Activated naive CD4-positive, alpha-beta T cell treated with anti-CD3 and anti-CD28 coated beads for 36 hours (primary cell): ENCODE measurements around the gene SYNGR3. TPM values are rescaled to one million over a fixed set of nuclear protein-coding genes. Genes with fewer than 3 reads are reported as not detected.
"Not testable (repeated sequence)": the region's sequence is repeated elsewhere in the genome, so short reads cannot be mapped to it uniquely, and the experiment has no call there.

Source experiments
- CTCF ChIA-PET: fragments of 350-600 bp; sonication (Branson Sonifier 250); formaldehyde crosslinking; loops from one replicate; lab custom pipeline; 2021; ENCODE audit warnings: antibody characterized with exemption; lab: Charles Lee
- DNase-seq: peaks from one replicate; pipeline ENCODE4 v3.0.0-alpha.2; 2020
- H3K27ac Mint-ChIP-seq: one replicate; pipeline ENCODE4 v1.8.0; 2021; ENCODE audit warnings: mild to moderate bottlenecking, mixed read lengths
- H3K27me3 Mint-ChIP-seq: one replicate; pipeline ENCODE4 v1.8.0; 2021; ENCODE audit warnings: low read depth, mixed read lengths
- H3K36me3 Mint-ChIP-seq: one replicate; pipeline ENCODE4 v1.8.0; 2021; ENCODE audit warnings: low read depth, mixed read lengths
- H3K4me1 Mint-ChIP-seq: one replicate; pipeline ENCODE4 v1.8.0; 2021; ENCODE audit warnings: low read depth, mixed read lengths
- H3K4me3 Mint-ChIP-seq: one replicate; pipeline ENCODE4 v1.8.0; 2021; ENCODE audit warnings: mild to moderate bottlenecking, moderate library complexity, mixed read lengths
- H3K9me3 Mint-ChIP-seq: one replicate; pipeline ENCODE4 v1.8.0; 2021; ENCODE audit warnings: mixed read lengths
- intact Hi-C: fragments of 100-400 bp; cut with micrococcal nuclease; formaldehyde crosslinking; loops from one replicate; pipeline ENCODE4 v1.15.1; 2023
- total RNA-seq, 2 experiments: library from RNA; stranded (reverse); gene quantifications; one replicate each; pipeline ENCODE4 v1.2.3, GENCODE V29; 2021

SYNGR3 gene
- total RNA-seq, 2 experiments from 2014 or later = 5.7 to 7.2 TPM

GRCh38 chr16:2033057-2033908, 43.5 kb downstream of the SYNGR3 start:
- H3K27ac Mint-ChIP-seq = no peak overlapping the region
- no peaks in the 10 kb centered on the region for H3K27me3 Mint-ChIP-seq
- H3K9me3 Mint-ChIP-seq = no peaks in the 10 kb centered on the region
- H3K36me3 Mint-ChIP-seq = no peaks in the 10 kb centered on the region
- H3K4me1 Mint-ChIP-seq = no peaks in the 10 kb centered on the region
- H3K4me3 Mint-ChIP-seq = no peak overlapping the region
- CTCF ChIA-PET = no interaction called here
- intact Hi-C loops = no loop called here
- no peak for DNase-seq

GRCh38 chr16:2033909-2034695, 44.3 kb downstream of the SYNGR3 start:
- DNase-seq, H3K9me3 Mint-ChIP-seq, H3K36me3 Mint-ChIP-seq, intact Hi-C loops, H3K4me1 Mint-ChIP-seq, CTCF ChIA-PET, H3K27ac Mint-ChIP-seq, H3K27me3 Mint-ChIP-seq, H3K4me3 Mint-ChIP-seq: not testable (repeated sequence)

- H3K27ac Mint-ChIP-seq = no peak overlapping the region
- no peak overlapping the region for H3K4me3 Mint-ChIP-seq
- CTCF ChIA-PET = interaction anchor here (1.1 kb wide), 1 partner anchor 12 kb away, joined by 3 read pairs; no protein-coding TSS in a partner anchor
- H3K36me3 Mint-ChIP-seq = no peaks in the 10 kb centered on the region
- no peaks in the 10 kb centered on the region for H3K9me3 Mint-ChIP-seq
- no peak for DNase-seq
- no peaks in the 10 kb centered on the region for H3K4me1 Mint-ChIP-seq
- intact Hi-C loops = no loop called here
- H3K27me3 Mint-ChIP-seq = no peaks in the 10 kb centered on the region
These were observed 45.1 kb downstream of the SYNGR3 start for GRCh38 chr16:2034696-2035430.

GRCh38 chr16:2035431-2036199, 45.8 kb downstream of the SYNGR3 start:
- no peaks in the 10 kb centered on the region for H3K27me3 Mint-ChIP-seq
- CTCF ChIA-PET = interaction anchor here (1.1 kb wide), 1 partner anchor 13 kb away, joined by 3 read pairs; no protein-coding TSS in a partner anchor
- intact Hi-C loops = no loop called here

GRCh38 chr16:2036200-2036966, 46.6 kb downstream of the SYNGR3 start:
- Mint-ChIP-seq H3K9me3 (no peaks in the 10 kb centered on the region), H3K4me3 (no peak overlapping the region), H3K27ac (no peak overlapping the region), H3K4me1 (no peaks in the 10 kb centered on the region), H3K27me3 (no peaks in the 10 kb centered on the region), H3K36me3 (no peaks in the 10 kb centered on the region)
- CTCF ChIA-PET = interaction anchor here (1.1 kb wide), 1 partner anchor 14 kb away, joined by 3 read pairs; no protein-coding TSS in a partner anchor
- intact Hi-C loops = no loop called here
- no peak for DNase-seq

More at GRCh38 chr16:2035431-2036199, 45.8 kb downstream of the SYNGR3 start:
- H3K4me3 Mint-ChIP-seq = no peak overlapping the region
- no peaks in the 10 kb centered on the region for H3K9me3 Mint-ChIP-seq
- H3K4me1 Mint-ChIP-seq = no peaks in the 10 kb centered on the region
- DNase-seq = no peak
- H3K27ac Mint-ChIP-seq = no peak overlapping the region
- H3K36me3 Mint-ChIP-seq = no peaks in the 10 kb centered on the region

- H3K4me1 Mint-ChIP-seq = no peaks in the 10 kb centered on the region
- intact Hi-C loops = no loop called here
- H3K9me3 Mint-ChIP-seq = no peaks in the 10 kb centered on the region
- CTCF ChIA-PET = no interaction called here
- H3K27me3 Mint-ChIP-seq = no peaks in the 10 kb centered on the region
- H3K27ac Mint-ChIP-seq = no peak overlapping the region
- H3K4me3 Mint-ChIP-seq = no peak overlapping the region
- DNase-seq = no peak
- no peaks in the 10 kb centered on the region for H3K36me3 Mint-ChIP-seq
These were observed 47.3 kb downstream of the SYNGR3 start for GRCh38 chr16:2037115-2037514.

- H3K27ac Mint-ChIP-seq = no peak overlapping the region
- no peak overlapping the region for H3K4me3 Mint-ChIP-seq
- no peaks in the 10 kb centered on the region for H3K9me3 Mint-ChIP-seq
- no peak for DNase-seq
- intact Hi-C loops = no loop called here
- no peaks in the 10 kb centered on the region for H3K27me3 Mint-ChIP-seq
- no peaks in the 10 kb centered on the region for H3K36me3 Mint-ChIP-seq
- H3K4me1 Mint-ChIP-seq = no peaks in the 10 kb centered on the region
- CTCF ChIA-PET = no interaction called here
These were observed 48.0 kb downstream of the SYNGR3 start for GRCh38 chr16:2037647-2038381.

GRCh38 chr16:2038382-2039231, 48.8 kb downstream of the SYNGR3 start:
- H3K4me3 Mint-ChIP-seq = no peak overlapping the region
- CTCF ChIA-PET = no interaction called here
- no peaks in the 10 kb centered on the region for H3K36me3 Mint-ChIP-seq
- no peaks in the 10 kb centered on the region for H3K4me1 Mint-ChIP-seq
- no peaks in the 10 kb centered on the region for H3K27me3 Mint-ChIP-seq
- no peak overlapping the region for H3K27ac Mint-ChIP-seq
- DNase-seq = no peak
- intact Hi-C loops = no loop called here
- H3K9me3 Mint-ChIP-seq = no peaks in the 10 kb centered on the region

DNA sequence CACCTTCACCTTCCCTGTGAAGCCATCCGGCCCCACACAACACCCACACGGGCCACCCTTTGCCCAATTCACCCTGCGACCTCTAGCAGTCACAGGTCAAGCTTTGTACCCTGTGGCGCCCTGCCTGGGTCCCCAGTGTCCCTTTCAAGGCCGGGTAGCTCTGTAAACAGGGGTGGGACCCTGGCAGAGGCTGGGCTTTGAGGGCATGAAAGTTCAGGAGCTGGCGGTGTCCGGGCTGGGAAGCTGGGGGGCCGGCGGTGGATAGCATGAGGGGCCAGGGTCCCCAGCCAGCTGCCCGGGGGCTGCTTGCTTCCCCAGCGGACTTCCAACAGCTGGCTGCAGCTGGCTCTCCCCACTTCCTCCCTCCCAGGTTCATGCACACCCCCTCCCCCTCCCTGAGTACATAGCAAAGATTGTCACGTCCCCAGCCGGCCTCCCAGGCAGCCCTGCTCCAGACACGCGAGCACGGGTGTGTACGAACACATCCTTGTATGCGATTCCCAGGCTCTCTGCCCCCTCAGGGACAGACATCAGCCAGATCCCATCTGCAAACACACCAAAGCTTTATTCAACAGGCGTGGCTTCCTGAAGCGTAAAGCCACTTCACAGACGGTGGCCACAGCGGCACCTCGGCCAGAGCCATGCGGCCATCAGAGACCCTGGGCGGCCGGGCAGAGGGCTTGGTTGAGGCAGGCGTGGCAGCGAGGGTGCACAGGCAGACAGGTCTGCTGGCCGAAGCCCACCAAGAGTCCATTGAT, 49.7 kb downstream of the SYNGR3 start:
- CTCF ChIA-PET = interaction anchor here (0.8 kb wide), 1 partner anchor 101 kb away, joined by 3 read pairs; no protein-coding TSS in a partner anchor
- Mint-ChIP-seq H3K9me3 (no peaks in the 10 kb centered on the region), H3K27me3 (no peaks in the 10 kb centered on the region), H3K27ac (no peak overlapping the region), H3K4me3 (no peak overlapping the region), H3K4me1 (no peaks in the 10 kb centered on the region), H3K36me3 (no peaks in the 10 kb centered on the region)
- intact Hi-C loops = no loop called here
- no peak for DNase-seq
